ENCODE results near the gene ZNF764.
"Not testable (repeated sequence)": the region's sequence is repeated elsewhere in the genome, so short reads cannot be mapped to it uniquely, and the experiment has no call there.

ZNF764 gene

GRCh38 chr16:30546115-30546514, 12.1 kb downstream of the ZNF764 start:
- no peak for DNase-seq (ENCODE audit: low spot score in 2 of 2)
- no peak overlapping the region for H3K4me3 Mint-ChIP-seq
- H3K36me3 Mint-ChIP-seq = no peaks in the 10 kb centered on the region
- H3K9me3 Mint-ChIP-seq = no peaks in the 10 kb centered on the region
- no peak overlapping the region for H3K27ac Mint-ChIP-seq
- peaks cover 6% of the 10 kb centered on the region for H3K4me1 Mint-ChIP-seq
- H3K27me3 Mint-ChIP-seq = no peaks in the 10 kb centered on the region
- no peak for ATAC-seq (ENCODE audit: low read depth)

- Mint-ChIP-seq H3K4me3 (no peak overlapping the region), H3K27ac (no peak overlapping the region), H3K27me3 (no peaks in the 10 kb centered on the region), H3K4me1 (peaks cover 9% of the 10 kb centered on the region), H3K9me3 (no peaks in the 10 kb centered on the region), H3K36me3 (no peaks in the 10 kb centered on the region)
- no peak for DNase-seq (ENCODE audit: low spot score in 2 of 2)
- ATAC-seq (ENCODE audit: low read depth) = no peak
These were observed 15.1 kb downstream of the ZNF764 start for GRCh38 chr16:30543067-30543466.

- H3K27ac Mint-ChIP-seq = no peak overlapping the region
These were observed 16.5 kb downstream of the ZNF764 start for GRCh38 chr16:30541502-30542329.

DNA sequence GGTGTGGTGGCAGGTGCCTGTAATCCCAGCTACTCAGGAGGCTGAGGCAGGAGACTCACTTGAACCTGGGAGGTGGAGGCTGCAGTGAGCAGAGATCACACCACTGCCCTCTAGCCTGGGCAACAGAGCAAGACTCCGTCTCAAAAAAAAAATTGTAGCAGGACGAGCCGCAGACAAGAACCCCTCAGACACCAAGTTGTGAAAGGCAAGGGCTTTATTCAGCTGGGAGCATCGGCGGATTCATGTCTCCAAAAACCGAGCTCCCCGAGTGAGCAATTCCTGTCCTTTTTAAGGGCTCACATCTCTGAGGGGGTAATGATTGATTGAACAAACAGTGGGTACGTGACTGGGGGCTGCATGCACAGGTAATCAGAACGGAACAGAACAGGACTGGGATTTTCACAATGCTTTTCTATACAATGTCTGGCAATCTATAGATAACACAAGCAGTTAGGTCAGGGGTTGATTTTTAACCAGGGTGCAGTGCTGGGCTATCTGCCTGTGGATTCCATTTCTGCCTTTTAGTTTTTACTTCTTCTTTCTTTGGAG, 17.2 kb downstream of the ZNF764 start:
- H3K9me3 Mint-ChIP-seq; ATAC-seq (ENCODE audit: low read depth); H3K36me3 Mint-ChIP-seq; H3K4me1 Mint-ChIP-seq; H3K27ac Mint-ChIP-seq; H3K4me3 Mint-ChIP-seq; DNase-seq (ENCODE audit: low spot score in 2 of 2); H3K27me3 Mint-ChIP-seq: not testable (repeated sequence)

More at GRCh38 chr16:30541502-30542329, 16.5 kb downstream of the ZNF764 start:
- H3K36me3 Mint-ChIP-seq = no peaks in the 10 kb centered on the region
- H3K4me3 Mint-ChIP-seq = no peak overlapping the region
- H3K9me3 Mint-ChIP-seq = no peaks in the 10 kb centered on the region
- H3K27me3 Mint-ChIP-seq = no peaks in the 10 kb centered on the region
- ATAC-seq (ENCODE audit: low read depth) (no peak), DNase-seq (ENCODE audit: low spot score in 2 of 2) (no peak)
- peaks cover 9% of the 10 kb centered on the region for H3K4me1 Mint-ChIP-seq

DNA sequence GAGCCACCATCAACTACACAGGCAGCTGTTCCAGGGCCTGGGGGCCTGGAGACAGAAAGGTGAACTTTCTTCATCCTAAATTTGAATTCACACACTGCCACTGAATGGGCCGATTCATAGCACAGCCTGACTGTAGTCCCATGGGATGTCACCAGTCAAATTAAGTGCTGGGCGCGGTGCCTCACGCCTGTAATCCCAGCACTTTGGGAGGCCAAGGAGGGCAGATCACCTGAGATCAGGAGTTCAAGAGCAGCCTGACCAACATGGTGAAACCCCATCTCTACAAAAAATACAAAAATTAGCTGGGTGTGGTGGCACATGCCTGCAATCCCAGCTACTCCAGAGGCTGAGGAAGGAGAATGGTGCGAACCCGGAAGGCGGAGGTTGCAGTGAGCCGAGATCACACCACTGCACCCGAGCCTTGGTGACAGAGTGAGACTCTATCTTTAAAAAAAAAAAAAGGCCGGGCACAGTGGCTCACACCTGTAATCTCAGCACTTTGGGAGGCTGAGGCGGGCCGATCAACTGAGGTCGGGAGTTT, 18.1 kb downstream of the ZNF764 start:
- H3K4me3 Mint-ChIP-seq; H3K27ac Mint-ChIP-seq; ATAC-seq (ENCODE audit: low read depth): not testable (repeated sequence)

DNA sequence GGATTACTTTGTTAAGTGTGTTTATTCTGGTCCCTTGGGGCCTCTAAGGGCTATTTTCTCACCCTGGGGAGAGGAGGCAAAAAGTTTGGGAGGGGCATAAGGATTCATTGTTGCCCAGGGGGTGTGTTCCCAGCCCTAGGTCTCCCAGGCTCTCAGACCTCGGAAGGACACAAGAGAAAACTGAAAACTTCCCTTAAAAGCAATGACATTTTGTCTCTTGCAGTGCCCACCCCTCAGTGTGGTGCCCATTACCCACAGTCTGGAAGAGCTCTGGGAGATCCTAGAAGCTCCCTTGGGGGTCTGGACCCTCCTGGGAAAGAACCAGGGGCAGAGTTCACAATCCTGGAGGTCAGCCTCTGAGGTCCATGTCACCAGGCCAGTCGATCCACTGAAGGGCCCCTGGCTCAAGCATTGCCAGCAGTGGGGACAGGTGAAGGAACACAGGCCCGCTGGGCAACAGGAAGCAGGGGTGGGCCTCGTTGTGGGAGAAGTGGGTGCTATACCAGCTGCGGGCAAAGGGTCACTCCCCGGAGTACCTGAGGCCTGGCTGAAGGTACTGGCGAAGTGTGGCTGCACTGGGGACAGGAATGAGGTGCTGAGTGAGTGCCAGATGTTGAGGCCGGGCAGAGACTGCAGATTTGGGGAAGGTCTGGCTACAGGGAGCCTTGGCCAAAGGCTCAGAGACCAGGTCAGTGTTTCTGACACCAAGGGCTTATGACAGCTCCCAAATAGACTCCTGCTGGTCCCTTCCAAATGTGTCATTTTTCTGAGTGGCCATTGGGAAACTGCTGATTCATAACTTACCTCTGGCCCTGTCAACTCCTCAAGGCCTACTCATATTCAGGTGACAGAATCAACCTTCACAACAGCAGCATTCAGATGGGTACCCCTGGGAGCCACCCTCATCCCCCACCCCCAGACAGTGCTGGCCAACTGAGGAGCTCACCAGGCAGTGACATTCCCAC, 18.9 kb downstream of the ZNF764 start:
- Mint-ChIP-seq H3K27ac (no peak overlapping the region), H3K4me3 (no peak overlapping the region), H3K27me3 (no peaks in the 10 kb centered on the region), H3K4me1 (peaks cover 10% of the 10 kb centered on the region), H3K36me3 (no peaks in the 10 kb centered on the region), H3K9me3 (no peaks in the 10 kb centered on the region)
- ATAC-seq (ENCODE audit: low read depth) = no peak
- no peak for DNase-seq (ENCODE audit: low spot score in 2 of 2)

More for the DNA sequence above, 18.1 kb downstream of the ZNF764 start:
- not testable (repeated sequence) for H3K36me3 Mint-ChIP-seq; H3K4me1 Mint-ChIP-seq; H3K9me3 Mint-ChIP-seq; DNase-seq (ENCODE audit: low spot score in 2 of 2); H3K27me3 Mint-ChIP-seq

- H3K27me3 Mint-ChIP-seq; ATAC-seq (ENCODE audit: low read depth): not testable (repeated sequence)
- H3K27ac Mint-ChIP-seq = peak overlapping the region; percentile 99
These were observed 21.7 kb downstream of the ZNF764 start for GRCh38 chr16:30536391-30537024.

DNA sequence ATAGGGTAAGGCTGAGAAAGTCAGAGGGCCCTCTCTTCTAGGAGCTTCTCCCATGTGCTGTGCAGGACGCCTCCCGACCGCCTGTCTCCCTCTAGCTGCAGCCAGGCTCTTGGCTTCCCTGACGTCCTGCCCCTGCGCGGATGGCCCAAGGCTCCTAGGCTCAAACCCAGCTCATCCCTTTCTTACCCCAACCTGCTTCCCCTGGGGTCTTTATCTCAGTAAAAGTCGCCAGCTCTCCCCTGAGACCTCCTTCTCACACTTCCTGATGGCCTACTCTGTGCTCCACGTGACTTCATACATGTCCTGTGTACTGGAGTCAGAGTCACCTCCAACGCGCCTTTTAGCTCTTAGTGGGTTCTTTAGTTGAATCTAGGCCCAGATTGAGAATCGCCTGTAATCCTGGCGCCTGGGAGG, 22.4 kb downstream of the ZNF764 start:
- peak overlapping the region; percentile 99 for H3K27ac Mint-ChIP-seq
- DNase-seq (ENCODE audit: low spot score in 2 of 2) (peak in 1 of 2 donors; percentile 41), ATAC-seq (ENCODE audit: low read depth) (peak; percentile 63)
- H3K4me3 Mint-ChIP-seq = peak overlapping the region; percentile 100
- H3K4me1 Mint-ChIP-seq = peaks cover 13% of the 10 kb centered on the region
- no peaks in the 10 kb centered on the region for H3K27me3 Mint-ChIP-seq
- no peaks in the 10 kb centered on the region for H3K36me3 Mint-ChIP-seq
- H3K9me3 Mint-ChIP-seq = no peaks in the 10 kb centered on the region

More at GRCh38 chr16:30536391-30537024, 21.7 kb downstream of the ZNF764 start:
- Mint-ChIP-seq H3K4me3 (peak overlapping the region; percentile 34), H3K4me1 (peaks cover 13% of the 10 kb centered on the region)
- H3K9me3 Mint-ChIP-seq; DNase-seq (ENCODE audit: low spot score in 2 of 2); H3K36me3 Mint-ChIP-seq: not testable (repeated sequence)

DNA sequence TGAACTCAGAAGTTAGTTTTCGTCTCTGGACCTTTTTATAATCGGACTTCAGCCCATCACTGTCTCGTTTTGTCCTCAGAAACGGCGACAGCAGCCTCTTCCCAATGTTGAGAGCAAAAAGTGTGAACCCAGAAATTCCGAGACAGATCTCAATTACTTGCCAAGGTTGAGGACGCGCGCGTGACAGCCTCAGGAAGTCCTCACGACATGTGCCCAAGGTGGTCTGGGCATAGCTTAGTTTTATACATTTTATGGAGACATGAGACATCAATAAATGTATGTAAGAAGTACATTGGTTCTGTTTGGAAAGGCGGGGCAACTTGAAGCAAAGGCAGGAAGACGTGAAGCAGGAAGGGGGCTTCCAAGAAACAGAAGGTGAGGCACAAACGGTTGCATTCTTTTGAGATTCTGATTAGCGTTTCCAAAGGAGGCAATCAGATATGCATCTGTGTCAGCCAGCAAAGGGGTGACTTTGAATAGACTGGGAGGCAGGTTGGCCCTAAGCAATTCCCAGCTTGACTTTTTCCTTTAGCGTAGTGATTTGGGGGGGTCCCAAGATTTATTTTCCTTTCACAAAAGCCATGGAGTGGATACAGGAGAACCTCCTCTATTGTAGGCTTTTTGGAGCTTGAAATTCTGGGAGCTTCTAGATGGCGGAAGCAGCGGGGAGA, 22.9 kb downstream of the ZNF764 start:
- Mint-ChIP-seq H3K27me3 (no peaks in the 10 kb centered on the region), H3K4me1 (peaks cover 13% of the 10 kb centered on the region), H3K4me3 (peak overlapping the region; percentile 100), H3K27ac (peak overlapping the region; percentile 99), H3K36me3 (no peaks in the 10 kb centered on the region), H3K9me3 (no peaks in the 10 kb centered on the region)
- DNase-seq (ENCODE audit: low spot score in 2 of 2) (no peak), ATAC-seq (ENCODE audit: low read depth) (peak; percentile 20)

- ATAC-seq (ENCODE audit: low read depth) (peak; percentile 84), DNase-seq (ENCODE audit: low spot score in 2 of 2) (peak; percentile 85 to 87)
- Mint-ChIP-seq H3K36me3 (no peaks in the 10 kb centered on the region), H3K4me3 (peak within 1 kb of the TSS; percentile 100), H3K9me3 (no peaks in the 10 kb centered on the region), H3K4me1 (peaks cover 11% of the 10 kb centered on the region), H3K27ac (peak within 1 kb of the TSS; percentile 99), H3K27me3 (no peaks in the 10 kb centered on the region)
These were observed 23.6 kb downstream of the ZNF764 start, which contains the start of gene ZNF747 for GRCh38 chr16:30534368-30535105. Gene ZNF747 (minus strand): TSS chr16:30534858. CDS start chr16:30534679, 179 bp downstream.

DNA sequence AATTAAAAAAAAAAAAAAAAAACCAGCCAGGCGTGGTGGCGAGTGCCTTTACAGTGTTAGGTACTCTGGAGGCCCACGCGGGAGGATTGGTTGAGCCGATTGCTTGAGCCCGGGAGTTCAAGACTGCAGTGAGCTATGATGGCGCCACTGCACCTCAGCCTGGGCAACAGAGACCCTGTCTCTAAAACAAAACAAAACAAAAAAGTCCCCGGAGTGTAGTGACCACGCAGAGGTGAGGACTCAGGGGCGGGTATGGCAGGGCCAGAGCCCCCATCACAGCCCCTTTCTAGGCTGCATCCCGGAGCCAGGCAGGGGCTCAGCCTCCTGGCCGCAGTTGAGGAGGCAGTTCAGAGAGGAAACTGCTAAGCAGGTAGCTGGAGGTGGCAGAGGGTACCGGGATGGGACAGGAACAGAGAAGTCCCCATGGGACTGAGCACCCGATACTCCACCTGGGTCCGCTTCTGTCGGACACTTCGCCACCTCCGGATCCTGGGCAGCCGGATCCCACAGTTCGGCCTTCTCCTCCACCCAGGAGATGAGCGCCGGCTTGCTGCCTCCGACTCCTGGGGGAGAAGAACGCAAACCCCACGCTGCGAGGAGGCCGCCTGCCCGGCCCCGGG, 24.3 kb downstream of the ZNF764 start:
- H3K4me3 Mint-ChIP-seq = peak overlapping the region; percentile 100
- ATAC-seq (ENCODE audit: low read depth) = no peak
- peaks cover 11% of the 10 kb centered on the region for H3K4me1 Mint-ChIP-seq
- H3K27me3 Mint-ChIP-seq = no peaks in the 10 kb centered on the region
- H3K36me3 Mint-ChIP-seq = no peaks in the 10 kb centered on the region
- DNase-seq (ENCODE audit: low spot score in 2 of 2) = peak in 1 of 2 donors; percentile 29
- H3K9me3 Mint-ChIP-seq = no peaks in the 10 kb centered on the region
- H3K27ac Mint-ChIP-seq = peak overlapping the region; percentile 99

DNA sequence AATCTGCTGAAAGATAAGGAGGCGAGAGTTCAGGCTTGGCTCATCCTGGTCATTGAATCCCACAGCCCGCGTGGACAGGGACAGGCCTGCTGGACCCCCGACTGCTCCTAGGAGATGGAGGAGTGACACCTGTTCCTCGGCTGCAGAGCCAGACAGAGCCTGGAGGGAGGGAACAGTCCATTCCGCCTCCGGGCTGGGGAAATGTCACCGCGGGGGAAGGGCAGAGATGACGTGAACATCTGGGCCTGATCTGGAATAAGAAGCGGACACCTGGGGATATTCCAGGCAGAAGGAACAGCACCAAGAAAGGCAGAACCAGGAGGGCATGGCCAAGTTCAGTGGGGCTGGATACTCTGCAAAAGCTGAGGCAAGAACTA, 25.0 kb downstream of the ZNF764 start:
- Mint-ChIP-seq H3K27ac (peak overlapping the region; percentile 7), H3K27me3 (no peaks in the 10 kb centered on the region), H3K36me3 (no peaks in the 10 kb centered on the region), H3K4me3 (peak overlapping the region; percentile 83), H3K4me1 (peaks cover 15% of the 10 kb centered on the region), H3K9me3 (no peaks in the 10 kb centered on the region)
- DNase-seq (ENCODE audit: low spot score in 2 of 2) (no peak), ATAC-seq (ENCODE audit: low read depth) (no peak)

Measured in memory B cell (primary cell).